A673 (cell line): ENCODE measurements around the gene TCF25. TPM values are rescaled to one million over a fixed set of nuclear protein-coding genes. Genes with fewer than 3 reads are reported as not detected.
"Not testable (repeated sequence)": the region's sequence is repeated elsewhere in the genome, so short reads cannot be mapped to it uniquely, and the experiment has no call there.

Source experiments
- BruUV-seq: library from RNA; stranded (reverse); fragments of 400-500 nt; replicated peaks from 2 replicates; lab custom pipeline; 2021; lab: Mats Ljungman, UMichigan
- CTCF ChIA-PET: fragments of 300-600 bp; sonication (Branson Sonifier 250); formaldehyde crosslinking; loops from one replicate; lab custom pipeline; 2022; ENCODE audit warnings: antibody characterized with exemption; lab: Charles Lee
- POLR2A ChIA-PET: fragments of 300-600 bp; sonication (Branson Sonifier 250); formaldehyde crosslinking; loops from one replicate; lab custom pipeline; 2022; ENCODE audit warnings: antibody characterized with exemption; ENCODE audit not compliant: low non-redundant PET; lab: Charles Lee
- DNase-seq: peaks from one replicate; pipeline ENCODE4 v3.0.0-alpha.2; 2015; ENCODE audit warnings: low spot score
- H3K27ac ChIP-seq: fragments of 200-600 bp; sonication (generic); 2 replicates; pipeline ENCODE4 v1.5.1; 2016; ENCODE audit warnings: mixed run types, low read depth, mild to moderate bottlenecking, mixed read lengths, antibody characterized with exemption, low read length; ENCODE audit not compliant: poor library complexity, severe bottlenecking
- H3K27me3 ChIP-seq: fragments of 200-600 bp; sonication (generic); replicated peaks from 2 replicates; pipeline ENCODE4 v1.6.1; 2017; ENCODE audit warnings: mixed run types, low read depth, mild to moderate bottlenecking, mixed read lengths, antibody characterized with exemption, low read length; ENCODE audit not compliant: insufficient read depth, poor library complexity
- H3K36me3 ChIP-seq: fragments of 200-600 bp; sonication (generic); 2 replicates; pipeline ENCODE4 v1.6.1; 2016; ENCODE audit warnings: mixed run types, mild to moderate bottlenecking, mixed read lengths, antibody characterized with exemption, low read length; ENCODE audit not compliant: insufficient read depth, poor library complexity, severe bottlenecking
- H3K4me1 ChIP-seq: fragments of 200-600 bp; sonication (generic); 2 replicates; pipeline ENCODE4 v1.6.1; 2017; ENCODE audit warnings: mixed run types, mild to moderate bottlenecking, mixed read lengths, antibody characterized with exemption, low read length; ENCODE audit not compliant: insufficient read depth, poor library complexity, severe bottlenecking
- H3K4me3 ChIP-seq: fragments of 200-600 bp; sonication (generic); 2 replicates; pipeline ENCODE4 v1.5.1; 2016; ENCODE audit warnings: low read depth, mixed run types, mild to moderate bottlenecking, mixed read lengths, low read length; ENCODE audit not compliant: poor library complexity, severe bottlenecking
- H3K9me3 ChIP-seq: fragments of 200-600 bp; sonication (generic); 2 replicates; pipeline ENCODE4 v1.6.1; 2016; ENCODE audit warnings: mixed run types, low read depth, mild to moderate bottlenecking, mixed read lengths, antibody characterized with exemption, low read length; ENCODE audit not compliant: poor library complexity, severe bottlenecking
- CTCF ChIP-seq: fragments of 300-800, 200-600 bp; sonication (generic); conservative IDR thresholded peaks from 2 replicates; pipeline ENCODE4 v1.5.1; 2017; ENCODE audit warnings: low read depth, mild to moderate bottlenecking, antibody characterized with exemption, low read length, moderate library complexity, mixed read lengths
- EZH2 ChIP-seq: fragments of 200-600 bp; sonication (generic); IDR thresholded peaks from 2 replicates; pipeline ENCODE4 v1.6.1; 2017; ENCODE audit warnings: borderline replicate concordance, low read depth, mild to moderate bottlenecking, mixed read lengths, antibody characterized with exemption, low read length; ENCODE audit not compliant: poor library complexity, severe bottlenecking
- intact Hi-C: fragments of 100-400 bp; cut with micrococcal nuclease; formaldehyde crosslinking; loops from one replicate; pipeline ENCODE4 v1.10.0; 2022; ENCODE audit not compliant: unreplicated experiment
- total RNA-seq: library from RNA; stranded (reverse); gene quantifications from 2 replicates; pipeline ENCODE4 v1.2.3, GENCODE V29; 2021

The TCF25 gene
- total RNA-seq, 1 experiment from 2014 or later = 190 TPM

- CTCF ChIA-PET = interaction anchor here (0.5 kb wide), 1 partner anchor 397 kb away, joined by 12 read pairs; no protein-coding TSS in a partner anchor
- Histone ChIP-seq H3K4me1 (peaks cover 37% of the 10 kb centered on the region), H3K36me3 (peaks cover 9% of the 10 kb centered on the region), H3K27ac (no peak overlapping the region), H3K4me3 (peak overlapping the region; percentile 95), H3K9me3 (no peaks in the 10 kb centered on the region), H3K27me3 (no peaks in the 10 kb centered on the region)
- POLR2A ChIA-PET = no interaction called here
- TSS peak; percentile 18 for BruUV-seq
- TF ChIP-seq CTCF (no peak), EZH2 (no peak)
- peak; percentile 68 for DNase-seq
- intact Hi-C loops = loop anchor here (2.0 to 10.0 kb wide), 2 partner anchors 47 to 99 kb away; no protein-coding TSS in a partner anchor
Measured at GRCh38 chr16:89925596-89926079, 52.2 kb downstream of the TCF25 start.

- TF ChIP-seq CTCF (no peak), EZH2 (no peak)
- Histone ChIP-seq H3K9me3 (no peaks in the 10 kb centered on the region), H3K27ac (no peak overlapping the region), H3K36me3 (peaks cover 40% of the 10 kb centered on the region), H3K4me1 (peaks cover 3% of the 10 kb centered on the region), H3K4me3 (no peak overlapping the region), H3K27me3 (no peaks in the 10 kb centered on the region)
- no TSS peak for BruUV-seq
- ChIA-PET POLR2A (no interaction called here), CTCF (interaction anchor here (0.6 kb wide), 1 partner anchor 10 kb away, joined by 3 read pairs; no protein-coding TSS in a partner anchor)
- intact Hi-C loops = no loop called here
- DNase-seq = no peak
Measured at GRCh38 chr16:89931305-89931896, 58.0 kb downstream of the TCF25 start.

- CTCF ChIA-PET = no interaction called here
- peaks cover 40% of the 10 kb centered on the region for H3K36me3 ChIP-seq
- BruUV-seq = no TSS peak
Measured at GRCh38 chr16:89931964-89932363, 58.6 kb downstream of the TCF25 start.

GRCh38 chr16:89934019-89934418 lies 60.6 kb downstream of the TCF25 start:
- CTCF ChIA-PET, H3K27me3 ChIP-seq, H3K9me3 ChIP-seq, H3K27ac ChIP-seq, DNase-seq, POLR2A ChIA-PET, BruUV-seq, H3K4me1 ChIP-seq, H3K4me3 ChIP-seq, intact Hi-C loops: not testable (repeated sequence)
- peaks cover 36% of the 10 kb centered on the region for H3K36me3 ChIP-seq

More at GRCh38 chr16:89931964-89932363, 58.6 kb downstream of the TCF25 start:
- POLR2A ChIA-PET = no interaction called here
- intact Hi-C loops = no loop called here
- Histone ChIP-seq H3K27ac (no peak overlapping the region), H3K27me3 (no peaks in the 10 kb centered on the region), H3K9me3 (no peaks in the 10 kb centered on the region), H3K4me1 (no peaks in the 10 kb centered on the region), H3K4me3 (no peak overlapping the region)
- TF ChIP-seq EZH2 (no peak), CTCF (no peak)
- DNase-seq = no peak
